ENCODE measurements around the gene MAP3K20.

Gene MAP3K20

GRCh38 chr2:173149491-173149890, 73.8 kb downstream of the MAP3K20 start:
- Histone ChIP-seq H3K27me3 (no peaks in the 10 kb centered on the region), H3K4me3 (no peak overlapping the region), H3K36me3 (peaks cover 0 to 36% (median 16%) of the 10 kb centered on the region in 11 experiments; a peak in 14 of 22 replicates), H4K20me1 (no peaks in the 10 kb centered on the region; a peak in 4 of 22 replicates), H3K9me3 (replicated peaks in 1 of 11) (peaks cover 0 to 21% (median 7%) of the 10 kb centered on the region in 11 experiments; a peak in 11 of 22 replicates), H3K4me1 (peaks cover 4 to 78% (median 19%) of the 10 kb centered on the region in 10 experiments; a peak in 16 of 20 replicates), H3K4me2 (peak overlapping the region in 4 of 11 experiments; percentile 48 to 87 (median 80); a peak in 8 of 22 replicates), H3K9ac (peak overlapping the region in 1 of 11 experiments; percentile 62; a peak in 3 of 22 replicates), H3K27ac (peak overlapping the region in 3 of 11 experiments; percentile 78 to 90 (median 80); a peak in 7 of 22 replicates)
- TF ChIP-seq Cebpa-rat (IDR thresholded peaks at IDR 0.05) = no peak

DNA sequence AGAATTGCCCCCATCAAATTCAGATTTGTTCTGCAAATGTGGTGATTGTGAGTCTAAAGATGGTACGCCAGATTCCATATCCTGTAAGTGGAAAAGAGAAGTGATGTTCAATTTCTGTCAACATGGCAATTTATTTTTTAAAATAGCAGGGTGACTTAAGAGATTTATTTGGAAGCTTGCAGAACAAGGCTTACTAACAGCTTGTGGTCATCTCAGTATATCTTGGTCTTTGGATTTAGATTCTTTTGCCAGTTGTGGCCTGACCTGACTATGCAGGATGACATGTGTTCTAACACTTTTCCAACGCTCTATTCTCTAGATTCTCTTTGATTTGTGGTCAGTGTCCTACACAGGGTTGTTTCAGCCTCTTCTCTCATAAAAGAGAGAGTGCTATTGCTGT, 74.4 kb downstream of the MAP3K20 start:
- Histone ChIP-seq H4K20me1 (no peaks in the 10 kb centered on the region; a peak in 4 of 22 replicates), H3K4me2 (peak overlapping the region in 4 of 11 experiments; percentile 48 to 87 (median 80); a peak in 8 of 22 replicates), H3K27ac (peak overlapping the region in 5 of 11 experiments; percentile 21 to 90 (median 78); a peak in 8 of 22 replicates), H3K4me3 (no peak overlapping the region), H3K9me3 (replicated peaks in 1 of 11) (peaks cover 3 to 26% (median 10%) of the 10 kb centered on the region in 11 experiments; a peak in 17 of 22 replicates), H3K4me1 (peaks cover 4 to 82% (median 19%) of the 10 kb centered on the region in 10 experiments; a peak in 16 of 20 replicates), H3K9ac (peak overlapping the region in 3 of 11 experiments; percentile 60 to 78 (median 62); a peak in 6 of 22 replicates), H3K36me3 (peaks cover 0 to 40% (median 19%) of the 10 kb centered on the region in 11 experiments; a peak in 15 of 22 replicates), H3K27me3 (no peaks in the 10 kb centered on the region)
- no peak for TF ChIP-seq Cebpa-rat (IDR thresholded peaks at IDR 0.05)

GRCh38 chr2:173150963-173151362, 75.3 kb downstream of the MAP3K20 start:
- TF ChIP-seq Cebpa-rat (IDR thresholded peaks at IDR 0.05) = no peak
- Histone ChIP-seq H3K4me1 (peaks cover 4 to 89% (median 19%) of the 10 kb centered on the region in 10 experiments; a peak in 16 of 20 replicates), H3K9me3 (replicated peaks in 1 of 11) (peaks cover 12 to 31% (median 18%) of the 10 kb centered on the region in 11 experiments), H3K27me3 (no peaks in the 10 kb centered on the region), H4K20me1 (no peaks in the 10 kb centered on the region; a peak in 4 of 22 replicates), H3K9ac (peak overlapping the region in 3 of 11 experiments; percentile 60 to 78 (median 62); a peak in 4 of 22 replicates), H3K27ac (peak overlapping the region in 5 of 11 experiments; percentile 21 to 90 (median 78); a peak in 8 of 22 replicates), H3K36me3 (peaks cover under 1 to 47% (median 28%) of the 10 kb centered on the region in 11 experiments; a peak in 17 of 22 replicates), H3K4me3 (peak overlapping the region in 1 of 10 experiments; percentile 0; a peak in 1 of 20 replicates), H3K4me2 (peak overlapping the region in 4 of 11 experiments; percentile 48 to 87 (median 80); a peak in 8 of 22 replicates)

- no peaks in the 10 kb centered on the region for H3K27me3 ChIP-seq
- H3K4me3 ChIP-seq = no peak overlapping the region; a peak in 1 of 20 replicates
- H4K20me1 ChIP-seq = no peaks in the 10 kb centered on the region; a peak in 4 of 22 replicates
- peak overlapping the region in 4 of 11 experiments; percentile 48 to 87 (median 80); a peak in 8 of 22 replicates for H3K4me2 ChIP-seq
- H3K27ac ChIP-seq = peak overlapping the region in 4 of 11 experiments; percentile 23 to 90 (median 79); a peak in 7 of 22 replicates
- H3K9me3 ChIP-seq (replicated peaks in 1 of 11) = peaks cover 16 to 34% (median 25%) of the 10 kb centered on the region in 11 experiments
- no peak for TF ChIP-seq Cebpa-rat (IDR thresholded peaks at IDR 0.05)
- H3K9ac ChIP-seq = peak overlapping the region in 2 of 11 experiments; percentile 62 to 78; a peak in 4 of 22 replicates
- H3K4me1 ChIP-seq = peaks cover 4 to 90% (median 19%) of the 10 kb centered on the region in 10 experiments; a peak in 16 of 20 replicates
- H3K36me3 ChIP-seq = peaks cover 10 to 56% (median 31%) of the 10 kb centered on the region in 11 experiments; a peak in 18 of 22 replicates
Measured at GRCh38 chr2:173151671-173152401, 76.2 kb downstream of the MAP3K20 start.

GRCh38 chr2:173153301-173153885, 77.7 kb downstream of the MAP3K20 start:
- peaks cover 2 to 90% (median 14%) of the 10 kb centered on the region in 10 experiments; a peak in 16 of 20 replicates for H3K4me1 ChIP-seq
- H3K9ac ChIP-seq = no peak overlapping the region
- H3K9me3 ChIP-seq (replicated peaks in 1 of 11) = peaks cover 11 to 36% (median 26%) of the 10 kb centered on the region in 11 experiments
- TF ChIP-seq Cebpa-rat (IDR thresholded peaks at IDR 0.05) = no peak
- H3K4me2 ChIP-seq = peak overlapping the region in 2 of 11 experiments; percentile 78 to 87; a peak in 4 of 22 replicates
- H3K36me3 ChIP-seq = peaks cover 10 to 57% (median 34%) of the 10 kb centered on the region in 11 experiments; a peak in 18 of 22 replicates
- H3K27ac ChIP-seq = peak overlapping the region in 2 of 11 experiments; percentile 80 to 90; a peak in 3 of 22 replicates
- H3K27me3 ChIP-seq = no peaks in the 10 kb centered on the region
- H4K20me1 ChIP-seq = no peaks in the 10 kb centered on the region; a peak in 4 of 22 replicates
- H3K4me3 ChIP-seq = no peak overlapping the region

DNA sequence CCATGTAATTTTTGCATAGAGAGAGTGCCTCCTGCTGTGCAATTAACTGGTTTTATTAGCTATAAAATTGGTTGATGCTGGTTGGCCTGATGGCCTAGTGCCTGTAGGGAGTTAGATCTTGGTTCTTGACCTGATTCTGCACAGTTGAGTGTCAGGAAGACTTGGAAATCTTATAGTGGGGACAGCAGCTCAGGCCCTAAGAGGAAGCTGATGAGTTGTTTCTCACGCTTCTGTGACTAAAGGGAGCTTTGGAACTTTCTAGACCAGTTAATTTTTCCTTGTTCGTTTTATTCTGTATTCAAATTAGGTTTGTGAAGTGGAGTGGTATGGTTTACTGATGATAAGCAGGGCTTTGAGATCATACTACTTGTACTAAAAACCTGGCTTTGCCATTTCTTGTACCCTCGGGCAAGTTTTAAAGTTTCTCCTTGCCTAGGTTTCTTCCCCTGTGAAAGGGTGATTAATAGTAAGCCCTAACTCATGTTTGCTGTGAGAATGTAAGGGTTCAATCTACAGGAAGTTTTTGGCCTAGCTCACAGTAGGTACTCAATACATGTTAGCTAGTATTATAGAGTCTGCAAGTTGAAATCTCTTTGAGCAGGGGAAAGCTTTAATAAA, 82.1 kb downstream of the MAP3K20 start:
- Histone ChIP-seq H3K9me3 (replicated peaks in 1 of 11) (peaks cover 11 to 44% (median 30%) of the 10 kb centered on the region in 11 experiments), H3K27me3 (no peaks in the 10 kb centered on the region), H3K4me1 (peaks cover 0 to 84% (median 15%) of the 10 kb centered on the region in 10 experiments; a peak in 12 of 20 replicates), H3K4me2 (peak overlapping the region in 3 of 11 experiments; percentile 43 to 91 (median 70); a peak in 6 of 22 replicates), H3K36me3 (peaks cover 13 to 60% (median 46%) of the 10 kb centered on the region in 11 experiments; a peak in 20 of 22 replicates), H3K4me3 (no peak overlapping the region), H4K20me1 (peaks cover 0 to 13% (median 0%) of the 10 kb centered on the region in 11 experiments; a peak in 2 of 22 replicates), H3K9ac (peak overlapping the region in 1 of 11 experiments; percentile 13; a peak in 1 of 22 replicates), H3K27ac (peak overlapping the region in 5 of 11 experiments; percentile 9 to 80 (median 76); a peak in 5 of 22 replicates)
- no peak for TF ChIP-seq Cebpa-rat (IDR thresholded peaks at IDR 0.05)

GRCh38 chr2:173159791-173160463, 84.3 kb downstream of the MAP3K20 start:
- H3K9ac ChIP-seq = peak overlapping the region in 5 of 11 experiments; percentile 10 to 65 (median 29); a peak in 6 of 22 replicates
- H4K20me1 ChIP-seq = peaks cover 0 to 15% (median 0%) of the 10 kb centered on the region in 11 experiments; a peak in 3 of 22 replicates
- peak overlapping the region in 9 of 11 experiments; percentile 2 to 80 (median 68); a peak in 15 of 22 replicates for H3K27ac ChIP-seq
- peaks cover 0 to 80% (median 15%) of the 10 kb centered on the region in 10 experiments; a peak in 12 of 20 replicates for H3K4me1 ChIP-seq
- H3K4me3 ChIP-seq = peak overlapping the region in 1 of 10 experiments; percentile 44; a peak in 1 of 20 replicates
- H3K36me3 ChIP-seq = peaks cover 20 to 48% (median 35%) of the 10 kb centered on the region in 11 experiments; a peak in 21 of 22 replicates
- peak in 7 of 11 experiments; percentile 17 to 94 (median 78); a peak in 11 of 22 replicates for TF ChIP-seq Cebpa-rat (IDR thresholded peaks at IDR 0.05)
- no peaks in the 10 kb centered on the region for H3K27me3 ChIP-seq
- H3K9me3 ChIP-seq (replicated peaks in 1 of 11) = peaks cover 22 to 39% (median 32%) of the 10 kb centered on the region in 11 experiments
- peak overlapping the region in 7 of 11 experiments; percentile 20 to 91 (median 70); a peak in 12 of 22 replicates for H3K4me2 ChIP-seq
